ENCODE data around the gene CNTFR. TPM values are rescaled to one million over a fixed set of nuclear protein-coding genes. Genes with fewer than 3 reads are reported as not detected.

CNTFR gene
- polyA plus RNA-seq, 3 donors, result 31.6 to 48.1 (median 45.5) TPM

GRCh38 chr9:34512131-34513078 lies 77.1 kb downstream of the CNTFR start:
- DNase-seq, result no peak

DNA sequence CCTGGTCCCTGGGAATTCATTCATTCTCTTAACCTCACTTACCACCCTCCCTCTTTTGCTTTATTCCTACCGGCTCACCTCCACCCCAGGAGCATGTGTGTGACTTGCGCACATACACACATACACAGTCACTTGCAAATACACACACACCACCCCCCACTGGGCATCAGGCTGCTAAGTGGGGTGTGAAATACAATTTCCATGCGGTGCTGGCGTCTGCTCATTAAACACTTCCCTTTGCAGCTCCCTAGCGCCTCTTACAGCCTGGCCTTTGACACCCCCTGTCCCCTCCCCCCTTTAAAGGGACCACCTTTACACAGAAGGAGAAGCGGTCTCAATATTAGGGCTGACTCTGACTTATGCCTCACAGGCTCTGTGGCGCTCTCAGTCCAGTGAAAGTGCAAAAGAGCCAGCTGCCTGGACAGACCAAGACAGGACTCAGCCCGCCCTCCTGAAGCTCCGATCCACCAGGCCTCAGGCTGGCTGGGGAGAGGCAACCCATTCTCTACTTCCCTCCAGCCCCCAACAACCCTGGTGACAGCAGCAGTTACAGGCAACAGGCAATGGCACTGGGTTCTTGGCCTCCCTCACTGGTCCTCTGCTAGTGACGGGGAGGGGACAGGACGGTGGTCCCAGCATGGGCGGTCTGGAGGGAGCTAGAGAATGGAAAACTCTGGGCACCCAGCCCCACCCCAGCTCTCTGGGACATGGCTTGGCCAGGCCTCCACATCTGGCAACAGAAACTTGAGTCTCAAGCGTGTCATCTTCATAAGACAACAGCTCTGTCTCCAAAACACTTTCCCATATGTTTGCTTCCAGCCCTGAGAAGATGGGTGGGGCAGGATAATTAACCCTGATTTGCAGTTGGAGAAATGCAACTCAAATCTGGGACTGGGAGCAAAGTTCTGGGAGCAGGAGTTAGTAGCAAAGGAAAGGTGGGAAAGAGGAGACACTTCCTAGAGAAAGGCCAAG lies 78.7 kb downstream of the CNTFR start:
- no peak for DNase-seq

DNA sequence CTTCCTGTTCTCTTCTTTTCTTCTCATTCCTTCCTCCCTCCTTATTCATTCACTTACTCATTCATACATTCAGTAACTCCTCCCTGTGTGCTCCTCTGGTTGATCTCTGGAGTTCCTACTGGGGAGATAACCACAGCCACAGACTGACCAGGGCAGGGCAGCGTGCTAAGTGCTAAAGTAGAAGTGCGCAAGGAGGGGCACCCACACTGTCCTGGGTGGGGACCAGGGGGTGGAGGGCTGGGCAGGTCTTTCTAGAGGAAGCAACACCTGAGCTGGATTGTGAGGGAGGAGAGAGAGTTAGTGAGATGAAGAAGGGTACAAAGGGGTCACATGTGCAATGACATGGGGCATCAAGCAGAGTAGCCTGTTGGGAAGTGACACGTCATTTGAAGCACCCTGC lies 80.6 kb downstream of the CNTFR start:
- no peak for DNase-seq

DNA sequence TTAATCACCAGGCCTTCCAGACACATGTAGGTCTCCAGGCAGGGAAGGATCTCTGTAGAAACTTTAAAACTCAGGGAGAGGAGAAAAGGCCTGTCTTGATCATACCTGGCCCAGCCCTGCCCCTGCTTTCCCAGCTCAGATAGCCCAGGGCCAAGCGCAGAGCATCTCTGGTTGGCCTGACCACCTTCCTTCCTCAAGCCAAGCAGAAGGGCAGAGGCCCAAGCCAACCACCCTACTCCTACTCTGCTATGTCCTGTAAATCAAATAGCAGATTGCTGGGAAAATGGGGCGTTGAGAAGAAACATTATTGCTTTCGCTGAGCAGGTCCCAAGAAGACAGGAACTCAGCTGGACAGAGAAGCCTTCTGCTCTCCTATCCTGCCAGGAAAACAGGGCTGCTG lies 81.1 kb downstream of the CNTFR start:
- DNase-seq, result no peak

DNA sequence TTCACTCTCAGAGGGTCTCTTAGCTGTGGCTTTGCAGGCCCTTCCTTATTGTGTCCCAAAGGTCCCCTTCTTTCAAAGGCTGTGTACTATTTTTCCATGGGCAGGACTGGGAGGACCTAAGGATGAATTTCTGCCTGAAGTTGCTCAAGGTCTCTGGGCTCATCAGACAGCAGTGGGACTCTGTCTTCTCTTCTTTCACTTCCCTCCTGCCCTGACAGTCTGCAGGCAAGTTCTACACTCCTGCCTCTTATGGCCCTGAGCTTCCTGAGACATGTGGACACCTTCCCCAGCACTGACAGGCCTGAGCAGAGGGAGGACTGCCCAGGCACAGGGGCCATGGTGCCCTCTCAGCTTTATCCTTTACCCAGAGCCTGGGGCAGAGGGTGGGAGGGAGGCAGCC lies 81.6 kb downstream of the CNTFR start:
- DNase-seq, result no peak

GRCh38 chr9:34507556-34507955 lies 82.0 kb downstream of the CNTFR start:
- DNase-seq, result no peak

DNA sequence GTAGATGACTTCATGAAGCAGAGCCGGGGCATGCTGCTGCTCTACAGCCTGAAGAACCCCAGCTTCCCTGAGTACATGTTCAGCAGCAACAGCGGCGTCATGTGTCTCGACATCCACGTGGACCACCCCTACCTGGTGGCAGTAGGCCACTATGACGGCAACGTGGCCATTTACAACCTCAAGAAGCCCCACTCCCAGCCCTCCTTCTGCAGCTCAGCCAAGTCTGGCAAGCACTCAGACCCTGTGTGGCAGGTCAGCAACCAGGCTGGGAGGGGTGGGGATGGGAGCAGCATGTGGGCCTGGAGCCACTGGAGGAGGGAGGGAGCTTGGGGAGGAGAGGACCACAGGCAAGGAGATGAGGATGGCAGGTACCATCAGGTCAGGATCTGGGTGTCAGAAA lies 82.9 kb downstream of the CNTFR start:
- no peak for DNase-seq

- no peak for DNase-seq
Observed at GRCh38 chr9:34505370-34506120, 84.0 kb downstream of the CNTFR start.

DNA sequence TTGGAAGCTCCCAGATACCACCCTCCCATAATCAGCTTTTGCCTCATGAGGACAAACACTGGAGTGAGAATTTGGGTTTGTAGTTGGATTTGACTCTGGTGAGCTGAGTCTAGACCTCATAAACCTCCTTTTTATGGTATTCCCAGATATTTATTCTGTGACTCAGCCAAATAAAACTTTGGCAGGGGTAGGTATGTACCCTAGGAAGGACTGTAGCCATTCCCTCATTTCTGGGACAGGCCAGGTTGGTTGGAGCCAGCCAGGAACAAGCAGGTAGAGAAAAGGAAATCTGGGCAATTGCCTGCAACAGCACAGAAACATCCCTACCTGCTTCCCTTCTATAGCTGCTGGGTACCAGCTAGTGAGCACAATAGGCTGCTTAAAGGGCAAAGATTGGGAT lies 86.1 kb downstream of the CNTFR start:
- no peak for DNase-seq

DNA sequence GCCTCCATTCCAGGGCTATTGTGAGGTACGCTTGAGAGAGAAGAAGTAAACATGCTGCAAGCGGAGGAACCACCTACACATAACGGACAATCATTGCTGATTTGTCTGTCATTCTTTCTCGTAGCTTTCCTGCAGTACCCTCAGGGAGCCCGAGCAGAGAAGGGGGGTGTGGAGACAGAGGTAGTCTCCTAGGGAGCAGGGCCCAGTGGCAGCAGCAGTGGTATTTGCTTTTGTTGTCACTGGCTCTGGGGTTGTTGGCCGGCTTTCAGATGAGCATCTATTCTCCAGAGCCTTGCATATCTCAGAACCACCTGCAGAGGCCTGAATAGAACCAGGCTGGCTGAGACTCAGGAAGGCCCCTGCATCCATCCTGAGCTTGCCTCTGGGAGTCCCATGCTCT lies 86.6 kb downstream of the CNTFR start:
- no peak for DNase-seq

- DNase-seq, result no peak
Observed at GRCh38 chr9:34502471-34502870, 87.1 kb downstream of the CNTFR start.

- no peak for DNase-seq
Observed at GRCh38 chr9:34501889-34502425, 87.6 kb downstream of the CNTFR start.

Other genes starting within 250 kb of the CNTFR start
- 10 to 100 TPM in 1 of 3 donors, 1 to 10 TPM in 2; 8.1 to 10.1 (median 9.9) TPM for gene MYORG, start 212.8 kb downstream of the CNTFR start, polyA plus RNA-seq (ENCODE audit: insufficient read length in 3 of 3)
- gene FAM219A, start 131.2 kb downstream of the CNTFR start, polyA plus RNA-seq (ENCODE audit: insufficient read length in 3 of 3), result 10 to 100 TPM; 13.3 to 15.6 (median 14.1) TPM
- 1 to 10 TPM; 1.5 to 4.4 (median 3.8) TPM for gene DNAI1, start 130.9 kb downstream of the CNTFR start, polyA plus RNA-seq (ENCODE audit: insufficient read length in 3 of 3)
- 1 to 10 TPM in 2 of 3 donors, under 1 TPM in 1; 0.83 to 2.5 (median 2.4) TPM for gene ENHO, start 66.7 kb downstream of the CNTFR start, polyA plus RNA-seq (ENCODE audit: insufficient read length in 3 of 3)
- 10 to 100 TPM; 31.1 to 35.4 (median 35.0) TPM for gene RPP25L, start 22.4 kb upstream of the CNTFR start, polyA plus RNA-seq (ENCODE audit: insufficient read length in 3 of 3)
- gene DCTN3, start 30.8 kb upstream of the CNTFR start, polyA plus RNA-seq (ENCODE audit: insufficient read length in 3 of 3), result 100 to 1,000 TPM in 2 of 3 donors, 10 to 100 TPM in 1; 98.7 to 105 (median 103) TPM
- gene ARID3C, start 39.3 kb upstream of the CNTFR start, polyA plus RNA-seq (ENCODE audit: insufficient read length in 3 of 3), result under 1 TPM; 0.14 to 0.27 (median 0.16) TPM
- gene SIGMAR1, start 48.1 kb upstream of the CNTFR start, polyA plus RNA-seq (ENCODE audit: insufficient read length in 3 of 3), result 10 to 100 TPM; 52.7 to 58.7 (median 56.3) TPM
- gene GALT, start 57.0 kb upstream of the CNTFR start, polyA plus RNA-seq (ENCODE audit: insufficient read length in 3 of 3), result 10 to 100 TPM; 73.8 to 83.4 (median 83.2) TPM
- 10 to 100 TPM; 64.0 to 81.4 (median 71.6) TPM for gene IL11RA, start 62.5 kb upstream of the CNTFR start, polyA plus RNA-seq (ENCODE audit: insufficient read length in 3 of 3)
- under 1 TPM; 0.37 to 0.95 (median 0.95) TPM for gene CCL27, start 72.9 kb upstream of the CNTFR start, polyA plus RNA-seq (ENCODE audit: insufficient read length in 3 of 3)
- gene CCL19, start 101.6 kb upstream of the CNTFR start, polyA plus RNA-seq (ENCODE audit: insufficient read length in 3 of 3), result under 1 TPM in 1 of 3 donors, not detected in 2; 0.19 TPM
- gene CCL21, start 120.4 kb upstream of the CNTFR start, polyA plus RNA-seq (ENCODE audit: insufficient read length in 3 of 3), result 10 to 100 TPM; 10.1 to 50.9 (median 12.5) TPM

Measured in renal pelvis (tissue), 4 donors.